GM18519 (cell line): ENCODE data around the gene PRR5L.

Experiments
- ATAC-seq: cut with Tn5 transposase; IDR thresholded peaks from one replicate; pipeline ENCODE4 v1.9.1; 2021; ENCODE audit warnings: mild to moderate bottlenecking, moderate library complexity; ENCODE audit not compliant: unreplicated experiment, low FRiP score

Gene PRR5L, protein sequence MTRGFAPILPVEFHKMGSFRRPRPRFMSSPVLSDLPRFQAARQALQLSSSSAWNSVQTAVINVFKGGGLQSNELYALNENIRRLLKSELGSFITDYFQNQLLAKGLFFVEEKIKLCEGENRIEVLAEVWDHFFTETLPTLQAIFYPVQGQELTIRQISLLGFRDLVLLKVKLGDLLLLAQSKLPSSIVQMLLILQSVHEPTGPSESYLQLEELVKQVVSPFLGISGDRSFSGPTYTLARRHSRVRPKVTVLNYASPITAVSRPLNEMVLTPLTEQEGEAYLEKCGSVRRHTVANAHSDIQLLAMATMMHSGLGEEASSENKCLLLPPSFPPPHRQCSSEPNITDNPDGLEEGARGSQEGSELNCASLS

DNA sequence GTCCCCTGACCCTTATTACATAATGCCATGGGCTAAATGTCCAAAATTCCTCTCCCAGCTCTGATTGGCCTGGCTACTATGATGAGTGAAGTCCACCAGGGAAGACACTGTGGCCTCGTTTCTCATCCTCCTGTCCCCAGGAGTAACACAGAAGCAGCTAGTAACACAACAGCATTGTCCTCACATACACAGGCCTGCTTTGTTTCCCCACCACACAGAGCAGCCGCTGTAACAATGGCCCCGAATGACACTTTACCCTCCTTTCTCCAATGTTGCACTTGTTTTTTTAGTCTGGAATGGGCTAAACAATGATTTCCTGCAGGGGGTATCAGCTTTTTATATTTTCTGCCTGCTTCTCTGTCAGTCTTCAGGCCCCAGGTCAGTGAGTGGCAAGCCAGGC, at the start of gene PRR5L:
Gene PRR5L (plus strand): TSS at position 363 of the 400 bp plus-strand sequence. CDS start 104,834 bp downstream, outside the sequence.
- no peak for ATAC-seq

DNA sequence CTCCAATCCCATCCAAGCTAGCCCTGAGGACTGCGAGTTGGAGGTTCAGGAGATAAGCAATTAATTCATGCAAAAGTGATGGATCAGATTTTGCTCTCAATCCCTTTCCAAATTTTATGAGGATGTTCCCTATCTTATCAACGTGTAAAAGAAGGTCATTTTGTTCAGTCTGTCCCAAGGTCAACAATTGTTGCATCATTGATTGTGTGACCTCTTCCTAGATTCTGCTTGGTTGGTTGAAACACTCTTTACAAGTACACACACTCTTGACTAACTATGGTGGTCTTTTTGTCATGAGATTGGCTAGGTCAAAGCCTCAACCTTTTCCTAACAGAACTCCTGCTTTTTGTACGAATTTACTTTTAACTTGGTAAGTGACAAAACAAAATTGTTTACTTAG, 48.6 kb upstream of the PRR5L start:
- ATAC-seq, result no peak

DNA sequence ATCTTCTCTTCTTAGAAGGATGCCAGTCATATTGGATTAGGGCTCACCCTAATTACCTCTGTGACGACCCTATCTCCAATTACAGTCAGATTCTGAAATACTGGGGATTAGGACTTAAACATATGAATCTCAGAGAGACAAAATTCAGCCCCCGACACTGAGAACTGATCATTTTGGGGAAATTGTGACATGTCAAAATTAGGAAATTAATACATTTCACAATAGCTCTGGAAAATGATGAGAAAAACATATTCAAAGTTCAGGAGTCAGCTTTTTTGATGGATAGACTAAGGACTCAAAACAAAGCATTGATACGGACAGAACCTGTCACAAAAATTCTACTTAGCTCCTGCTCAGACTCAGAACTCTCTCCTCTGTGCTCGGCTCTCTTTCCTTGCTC, 47.7 kb upstream of the PRR5L start:
- ATAC-seq, result no peak

DNA sequence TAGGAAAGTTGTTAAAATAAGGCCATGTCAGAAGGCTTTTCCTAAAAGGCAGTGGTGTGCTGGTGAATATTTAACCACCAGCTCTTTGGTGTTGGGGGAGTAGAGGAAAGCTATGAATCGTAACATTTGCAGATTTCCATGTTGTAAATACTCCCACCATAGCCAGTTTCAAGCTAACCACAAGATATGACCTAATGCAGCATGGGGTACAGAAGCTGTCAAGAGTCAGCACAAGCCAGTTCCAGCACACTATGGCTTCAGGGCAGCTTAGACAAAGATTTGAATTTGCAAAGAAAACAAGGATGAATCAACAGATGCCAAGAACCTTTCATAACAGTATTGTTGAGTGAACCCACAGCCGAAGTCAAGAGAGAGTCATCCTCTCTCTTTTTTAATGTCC, 46.8 kb upstream of the PRR5L start:
- no peak for ATAC-seq

DNA sequence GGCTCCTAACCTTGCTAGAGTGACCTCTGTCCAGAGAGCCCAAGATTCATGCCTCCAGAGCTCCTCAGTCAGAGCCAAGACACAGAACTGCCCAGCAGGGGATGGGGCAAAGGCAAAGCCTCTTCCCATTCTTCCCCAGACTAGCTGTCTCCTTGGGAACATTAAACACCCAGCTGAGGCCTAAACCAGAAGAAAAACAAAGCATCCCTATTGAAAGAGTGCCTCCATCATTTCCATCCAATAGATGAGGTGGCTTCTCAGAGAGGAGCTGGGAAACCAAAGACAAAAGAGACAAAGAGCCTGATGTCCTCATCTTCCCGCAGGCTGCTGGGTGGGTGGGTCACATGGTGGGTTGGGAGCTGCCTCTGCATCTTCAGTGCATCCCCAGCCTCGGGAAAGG, 44.3 kb upstream of the PRR5L start:
- no peak for ATAC-seq

DNA sequence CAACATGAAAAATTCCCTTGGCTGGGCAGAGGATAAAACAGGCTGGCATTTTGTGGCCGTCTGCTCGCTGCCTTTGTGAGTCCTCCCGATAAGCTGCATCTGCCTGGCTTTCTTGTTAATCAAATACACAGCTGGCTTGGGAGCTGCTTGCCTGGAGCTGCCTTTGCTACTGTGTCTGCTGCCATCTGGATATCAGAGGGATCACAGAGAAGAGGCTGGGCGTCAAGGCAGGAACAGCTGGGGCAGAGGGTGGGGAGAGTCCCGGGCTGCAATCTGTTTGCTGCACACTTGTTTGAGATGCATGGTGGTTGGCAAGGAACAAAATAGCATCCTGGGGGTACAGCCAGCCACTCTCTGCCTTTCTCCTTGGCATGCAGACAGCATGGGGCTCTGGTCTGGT, 42.9 kb upstream of the PRR5L start:
- no peak for ATAC-seq

DNA sequence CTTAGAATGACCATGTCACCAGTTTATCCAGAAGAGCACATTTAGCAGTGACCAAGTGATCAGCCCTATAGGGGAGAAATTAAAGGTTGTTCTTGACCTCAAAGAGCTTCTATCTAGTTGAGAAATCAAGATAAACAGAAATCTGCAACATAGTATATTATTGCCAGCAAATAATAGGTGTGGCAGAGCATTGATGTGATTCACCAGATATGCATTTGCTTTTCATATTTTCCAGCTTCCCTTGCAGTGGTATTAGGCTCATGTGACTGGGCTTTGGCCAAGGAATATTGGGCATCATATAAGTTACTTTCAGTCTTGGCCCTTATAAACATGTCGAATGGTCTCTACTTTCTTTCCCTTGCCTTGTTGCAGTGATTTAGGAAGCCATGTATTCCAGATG, 41.4 kb upstream of the PRR5L start:
- no peak for ATAC-seq

DNA sequence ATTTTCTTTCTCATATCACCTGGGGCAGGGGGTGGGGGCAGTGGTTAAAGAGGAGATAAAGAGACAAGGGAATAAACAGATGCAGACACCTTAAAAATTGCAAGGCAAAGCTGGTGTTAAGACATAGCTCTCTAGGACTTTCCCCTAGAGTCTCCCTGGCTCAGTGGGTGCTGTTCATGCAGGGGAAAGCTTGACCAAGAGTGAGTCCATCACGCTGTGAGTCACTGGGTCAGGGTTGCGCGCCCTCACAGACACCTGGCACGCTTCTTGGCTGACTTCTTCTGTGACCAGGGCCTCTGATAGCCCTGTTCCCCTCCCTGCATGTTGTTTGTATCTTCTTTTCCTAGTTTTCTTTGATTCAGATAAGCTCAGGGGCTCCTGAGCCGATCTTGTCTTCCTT, 38.7 kb upstream of the PRR5L start:
- ATAC-seq, result no peak

DNA sequence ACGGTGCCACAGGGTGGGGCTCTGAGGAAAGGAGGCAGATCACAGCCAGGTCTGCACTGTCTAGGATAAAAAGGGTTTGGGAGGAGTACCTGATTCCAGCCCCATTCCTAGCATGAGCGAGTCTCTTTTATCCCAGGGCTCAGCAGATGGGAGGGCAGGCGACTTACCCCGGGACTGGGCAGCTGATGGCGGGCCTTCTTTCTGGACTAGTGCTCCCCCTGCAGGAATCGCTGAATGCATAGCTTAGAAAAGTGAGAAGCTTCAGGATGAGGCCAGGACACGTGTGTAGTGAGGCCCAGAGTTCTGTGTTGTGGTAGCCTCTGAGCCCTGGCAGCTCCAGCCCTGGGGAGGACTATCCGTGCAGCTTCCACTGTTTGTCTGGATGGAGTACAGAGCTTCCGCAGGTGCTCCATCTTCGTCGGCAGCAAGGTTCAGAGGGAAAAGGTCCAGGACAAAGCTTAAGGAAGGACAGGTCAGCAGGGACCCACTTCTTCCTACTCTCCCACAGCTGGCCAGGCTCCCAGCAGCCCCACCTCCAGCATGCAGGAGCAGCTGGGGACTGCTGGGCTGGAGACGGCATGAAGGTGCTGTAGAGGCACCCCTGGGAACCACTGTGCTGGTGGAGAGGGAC, 37.2 kb upstream of the PRR5L start:
- ATAC-seq, result no peak

DNA sequence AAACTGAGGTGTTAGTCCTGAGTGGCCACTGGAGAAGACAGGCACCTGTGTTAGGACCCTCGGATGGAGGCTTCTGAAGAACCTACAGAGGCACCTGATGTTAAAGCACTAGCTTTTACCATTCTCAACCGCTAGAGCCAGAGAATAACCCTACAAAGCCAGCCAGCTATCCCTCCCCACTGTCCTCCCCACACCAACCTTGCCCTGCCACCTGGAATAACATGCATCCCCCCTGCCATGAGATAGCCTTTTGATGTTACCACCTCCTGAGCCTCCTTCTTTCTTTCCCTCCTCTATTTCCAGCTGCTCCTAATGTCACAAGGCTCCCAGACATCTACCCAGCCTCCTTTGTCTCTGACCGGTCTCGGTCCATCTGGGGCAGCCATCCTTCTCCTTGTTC, 35.0 kb upstream of the PRR5L start:
- no peak for ATAC-seq

DNA sequence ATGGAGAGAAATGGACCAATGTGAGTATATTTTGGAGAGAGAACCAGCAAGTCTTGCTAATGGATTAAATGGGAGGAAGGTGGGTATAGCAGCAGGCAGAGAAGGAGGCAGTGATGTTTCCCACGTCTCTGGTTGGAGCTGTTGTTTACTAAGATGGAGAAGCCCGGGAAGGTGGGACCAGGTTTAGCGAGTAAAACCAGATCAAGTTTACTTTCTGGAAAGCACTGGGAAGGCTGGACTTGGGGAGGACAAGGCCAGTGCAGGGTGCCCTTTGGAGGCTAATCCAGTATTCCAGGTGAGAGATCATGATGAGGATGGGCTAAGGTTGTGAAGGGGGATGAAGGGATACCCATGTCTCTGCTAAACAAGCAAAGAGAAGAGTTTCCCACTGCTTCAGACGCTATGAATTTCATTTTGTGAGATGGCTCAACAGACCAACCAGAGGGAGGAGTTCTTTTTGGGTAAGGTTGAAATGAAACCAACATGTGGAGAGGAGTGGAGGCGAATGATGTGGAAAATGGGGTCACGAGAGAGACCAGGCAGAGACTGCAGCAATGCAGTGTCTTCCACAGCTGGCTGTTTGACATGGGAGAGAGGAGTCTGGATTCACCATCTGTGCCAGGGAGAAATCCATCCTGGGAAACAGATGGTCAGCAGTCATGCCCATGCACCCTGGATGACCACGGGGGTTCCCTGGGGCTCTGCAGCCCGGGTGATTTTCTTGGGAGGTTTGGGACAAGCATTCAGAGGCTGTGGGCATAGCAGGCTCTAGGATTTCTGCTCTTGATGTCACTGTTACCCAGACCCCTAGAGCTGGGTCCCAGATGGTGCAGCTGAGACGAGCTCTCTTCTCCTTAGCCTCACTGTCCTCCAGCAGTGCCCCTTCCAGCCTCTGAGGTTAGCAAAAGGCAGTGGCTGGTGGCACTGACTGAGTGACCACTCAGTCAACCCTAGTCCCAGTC, 31.8 kb upstream of the PRR5L start:
- ATAC-seq, result no peak

DNA sequence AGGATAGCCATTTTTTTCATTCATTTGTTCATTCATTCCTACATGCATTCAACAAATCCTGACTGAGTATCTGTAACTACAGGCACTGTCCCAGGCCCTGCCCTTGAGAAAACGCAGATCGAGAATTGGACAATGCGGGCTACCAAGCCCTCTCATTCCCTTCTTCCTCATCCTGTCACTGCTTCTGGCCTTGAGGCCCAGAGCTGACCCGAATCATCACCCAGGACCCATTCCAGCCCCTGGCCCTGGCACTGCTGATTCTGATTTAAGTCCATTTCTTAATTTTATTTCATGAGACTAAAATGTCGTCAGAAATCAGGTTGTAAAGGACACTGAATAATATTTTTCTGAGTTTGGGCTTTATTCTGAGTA, 31.1 kb upstream of the PRR5L start:
- ATAC-seq, result no peak

DNA sequence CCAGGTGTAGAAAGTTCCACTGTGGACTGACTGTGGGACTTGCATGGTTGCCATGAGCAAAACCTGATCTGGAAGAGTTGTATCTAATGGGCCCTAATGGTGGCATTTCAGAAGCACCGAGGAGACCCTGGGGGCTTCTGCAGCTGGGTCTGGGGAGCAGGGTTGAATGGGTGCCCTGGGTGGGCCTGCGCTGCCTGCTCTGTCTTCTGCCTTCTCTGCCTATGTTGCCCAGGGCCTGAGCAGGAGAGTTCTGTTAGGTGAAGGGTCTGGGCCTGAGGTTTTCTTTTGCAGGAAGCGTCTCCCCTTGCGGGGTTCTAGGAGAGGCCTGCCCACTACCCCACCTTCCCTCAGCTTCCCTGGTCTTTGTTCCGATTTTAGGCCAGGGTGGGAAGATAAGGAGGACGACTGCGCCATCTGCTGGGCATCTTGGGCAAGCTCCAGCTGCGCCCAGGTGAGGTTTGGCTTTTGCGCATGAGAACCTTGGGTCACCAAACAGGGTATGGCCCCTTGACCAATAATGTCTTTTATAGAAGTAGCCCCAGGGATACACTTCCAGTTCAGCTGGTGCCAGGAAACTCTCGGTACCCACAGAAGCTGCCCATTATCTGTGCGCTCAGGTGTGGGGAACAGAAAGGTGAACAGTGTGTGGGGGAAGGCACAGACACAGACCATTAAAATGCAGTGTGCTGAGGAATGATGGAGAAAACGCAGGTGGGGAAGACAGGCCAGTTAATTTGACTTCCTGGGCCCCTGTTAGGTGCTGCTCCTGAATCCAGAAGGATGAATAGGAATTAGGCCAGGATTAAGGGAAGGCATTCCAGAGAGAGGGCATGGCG, 30.1 kb upstream of the PRR5L start:
- no peak for ATAC-seq

DNA sequence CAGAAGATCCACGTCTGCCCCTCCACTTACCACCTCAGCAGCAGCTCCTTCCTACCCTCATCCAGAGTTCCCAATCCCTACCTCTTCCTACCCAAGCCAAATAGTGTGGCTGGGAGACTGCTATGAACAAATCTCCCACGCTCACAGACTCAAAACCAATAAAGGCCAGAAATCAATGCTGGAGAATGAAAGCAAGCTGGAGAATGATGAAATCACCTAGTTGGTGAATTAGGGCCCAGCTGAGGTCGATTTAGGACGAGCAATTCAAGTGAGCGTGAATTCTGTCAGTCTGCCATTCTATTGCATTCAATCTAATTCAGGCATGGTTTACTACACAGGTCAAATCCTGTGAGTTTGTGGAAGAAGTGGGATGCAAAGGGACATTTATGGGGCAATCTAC, 29.3 kb upstream of the PRR5L start:
- no peak for ATAC-seq

DNA sequence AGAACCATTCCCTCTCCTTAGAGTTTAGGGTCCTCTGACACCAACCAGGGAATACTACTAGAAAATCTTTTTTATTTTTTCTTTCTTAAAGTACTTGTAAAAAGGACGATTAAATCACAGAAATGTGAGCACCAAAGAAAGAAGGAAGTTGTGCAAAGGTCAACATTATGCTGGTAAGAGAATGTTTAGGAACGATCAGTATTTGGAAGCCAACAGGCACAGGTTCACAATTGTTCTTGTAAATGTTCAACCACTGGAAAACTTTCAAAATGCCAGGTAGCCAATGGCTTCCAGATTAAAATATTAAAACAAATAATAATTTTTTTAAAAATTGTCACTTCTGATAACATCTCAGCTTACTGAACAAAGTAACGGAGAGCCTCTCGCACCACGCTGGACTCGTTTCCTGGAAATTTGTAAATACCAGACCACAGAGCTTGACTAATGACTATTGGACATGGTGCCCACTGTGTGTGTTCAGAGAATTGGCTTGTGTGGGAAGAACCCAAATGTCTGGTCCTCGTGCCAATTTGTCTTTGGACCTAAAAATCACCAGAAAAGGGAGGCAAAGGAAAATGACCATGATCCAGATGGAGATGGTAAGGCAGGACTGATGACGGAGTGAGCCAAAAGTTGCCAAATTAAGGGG, 27.6 kb upstream of the PRR5L start:
- no peak for ATAC-seq

DNA sequence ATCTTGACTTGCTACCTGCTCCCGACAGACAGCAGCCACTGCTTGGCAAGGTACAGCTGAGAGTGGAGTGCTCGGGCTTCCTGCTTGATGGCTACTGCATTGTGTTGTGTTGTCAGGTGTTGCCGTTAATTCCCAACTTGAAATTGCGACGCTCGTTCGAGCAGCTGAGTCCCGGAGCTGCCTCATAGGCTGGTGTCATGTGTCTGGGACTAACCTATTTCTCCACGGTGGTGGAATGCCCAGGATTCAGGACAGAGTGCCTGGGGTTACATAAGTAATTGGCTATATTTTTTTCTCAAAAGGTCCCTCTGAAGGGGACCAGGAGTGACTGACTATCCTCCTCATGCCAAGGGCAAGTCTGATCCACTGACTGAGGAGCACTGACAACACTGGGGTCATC, 25.4 kb upstream of the PRR5L start:
- no peak for ATAC-seq

DNA sequence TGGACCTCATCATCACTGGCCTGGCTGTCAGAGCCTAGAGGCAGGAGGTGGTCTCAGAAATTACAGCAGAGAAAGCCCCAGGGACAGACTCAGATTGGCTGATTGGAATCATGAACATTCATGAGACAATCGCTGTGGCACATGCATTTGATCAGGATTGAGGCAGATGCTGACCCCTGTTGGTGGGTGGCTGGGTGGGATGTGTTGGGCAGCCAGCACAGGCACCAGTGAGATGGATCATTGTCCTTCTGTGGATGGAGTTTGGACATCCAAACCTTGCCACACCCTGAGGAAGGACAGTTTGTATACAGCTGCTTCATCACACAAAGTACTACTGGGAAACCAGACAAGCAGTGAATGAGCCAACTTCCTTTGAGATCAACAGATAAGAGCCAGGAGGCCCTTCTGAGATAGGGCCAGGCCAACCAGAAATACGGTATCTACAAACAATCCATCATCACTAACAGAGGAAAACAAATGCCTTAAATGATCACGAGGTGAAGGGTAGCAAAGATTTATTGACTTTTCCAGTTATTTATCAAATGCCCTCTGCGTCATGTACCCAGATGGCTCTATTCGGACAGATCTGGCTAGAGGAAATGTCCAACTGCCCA, 24.2 kb upstream of the PRR5L start:
- ATAC-seq, result no peak

DNA sequence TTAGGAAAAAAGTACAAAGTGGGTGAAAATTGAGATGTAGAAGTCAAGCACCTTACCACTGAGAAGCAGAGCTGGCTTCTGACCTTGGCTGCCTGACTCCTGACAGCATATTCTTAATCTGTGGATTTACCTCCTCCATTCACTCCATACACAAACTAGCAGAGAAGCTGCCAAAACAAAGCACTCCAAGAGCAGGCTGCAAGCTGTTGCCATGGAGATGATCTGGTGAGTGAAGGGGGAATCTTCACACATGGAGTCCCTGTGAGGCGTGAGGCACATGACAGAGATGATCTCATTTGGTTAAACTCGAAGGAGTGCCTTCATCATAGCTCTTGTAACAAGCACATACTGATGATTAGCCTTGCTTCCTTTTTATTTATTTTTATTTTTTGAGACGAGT, 23.0 kb upstream of the PRR5L start:
- no peak for ATAC-seq

DNA sequence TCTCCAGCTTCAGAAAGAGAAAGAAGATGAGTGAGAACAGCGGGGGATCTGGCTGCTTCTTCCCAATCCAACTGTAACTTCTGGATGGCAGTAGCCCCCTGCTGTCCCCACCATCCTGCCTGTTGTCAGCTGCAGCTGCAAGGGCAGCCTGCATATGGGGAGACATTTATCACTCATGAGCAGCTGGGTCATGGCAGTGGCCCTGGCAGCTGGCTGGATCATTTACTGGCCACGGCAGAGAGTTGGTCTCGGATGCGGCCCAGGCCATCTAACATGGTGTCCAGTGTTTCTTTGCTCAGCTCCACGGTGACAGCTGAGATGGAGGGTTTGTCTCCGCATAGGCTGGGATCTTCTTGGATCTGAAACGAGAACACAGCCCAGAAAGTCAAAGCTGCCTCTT, 21.7 kb upstream of the PRR5L start:
- ATAC-seq, result no peak
